ENCODE measurements around the gene FOCAD. TPM values are rescaled to one million over a fixed set of nuclear protein-coding genes. Genes with fewer than 3 reads are reported as not detected.
A peak's percentile ranks its signal among the peaks of the same experiment; 100 is the strongest.
"Not testable (repeated sequence)": the region's sequence is repeated elsewhere in the genome, so short reads cannot be mapped to it uniquely, and the experiment has no call there.

FOCAD gene
- total and polyA plus RNA-seq, 7 experiments from 2014 or later: 12.8 to 33.7 (median 18.3) TPM

- peaks cover 11 to 58% (median 36%) of the 10 kb centered on the region in 5 donors for H3K36me3 Mint-ChIP-seq
- no peaks in the 10 kb centered on the region for H3K27me3 Mint-ChIP-seq
- H3K4me3 Mint-ChIP-seq: no peak overlapping the region
- ChIA-PET CTCF (interaction anchor here (0.6 kb wide), 2 partner anchors 161 to 629 kb away, joined by 3 read pairs; no protein-coding TSS in a partner anchor), POLR2A (no interaction called here)
- H3K27ac Mint-ChIP-seq: no peak overlapping the region
- H3K4me1 Mint-ChIP-seq: no peaks in the 10 kb centered on the region
- peaks cover 0 to 19% (median 4%) of the 10 kb centered on the region in 3 experiments for H3K36me3 ChIP-seq (ENCODE audit: control insufficient read depth in 2 of 3, insufficient read depth in 3 of 3, low read length in 3 of 3)
- intact Hi-C loops (cut with micrococcal nuclease): no loop called here
- H3K9me3 ChIP-seq (ENCODE audit: control insufficient read depth in 2 of 3, low read length in 3 of 3): no peaks in the 10 kb centered on the region
- DNase-seq (no peak), ATAC-seq (no peak)
- no peaks in the 10 kb centered on the region for H3K9me3 Mint-ChIP-seq
- no peak overlapping the region for H3K27ac ChIP-seq (ENCODE audit: low read depth, low read length)
- H3K4me1 ChIP-seq (ENCODE audit: control insufficient read depth in 2 of 2, insufficient read depth in 2 of 2, low read length in 2 of 2): no peaks in the 10 kb centered on the region
- H3K27me3 ChIP-seq (ENCODE audit: control insufficient read depth in 2 of 2, insufficient read depth in 2 of 2, low read length in 2 of 2): no peaks in the 10 kb centered on the region
- no peak overlapping the region for H3K4me3 ChIP-seq (ENCODE audit: low read length)
Measured at GRCh38 chr9:20950707-20951106, 266.6 kb downstream of the FOCAD start.

DNA sequence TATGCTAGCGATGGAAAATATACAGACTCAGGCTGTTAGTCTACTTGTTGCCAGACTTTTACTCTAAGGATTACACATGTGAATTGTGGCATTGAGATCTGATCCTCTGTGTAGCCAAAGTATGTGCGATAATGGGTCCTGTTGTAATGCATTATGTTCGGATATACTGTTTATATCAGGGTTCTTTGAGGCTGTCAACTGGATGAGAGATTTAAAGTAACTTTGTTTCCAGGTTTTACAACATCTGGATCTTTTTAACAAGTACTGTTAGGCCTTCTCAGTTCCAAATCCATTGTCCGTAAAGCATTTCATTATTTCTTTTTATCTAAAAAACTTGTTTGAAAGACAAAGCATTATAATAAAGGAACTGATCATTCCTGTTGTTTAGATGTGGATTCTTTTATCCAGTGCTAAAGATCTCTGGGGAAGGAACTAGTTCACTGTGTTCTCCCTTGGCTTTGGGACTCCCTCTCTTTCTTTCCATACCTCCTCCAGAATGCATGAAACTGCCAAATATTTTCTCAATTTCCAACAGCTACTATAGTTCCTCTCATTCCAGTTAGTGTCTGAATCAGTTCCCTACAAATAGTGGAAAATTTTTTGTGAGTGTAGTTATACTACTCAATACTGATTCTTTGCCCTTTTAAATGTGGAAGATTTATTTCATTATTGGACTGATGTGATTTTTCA is 278.6 kb downstream of the FOCAD start:
- peaks cover 0 to 13% (median 2%) of the 10 kb centered on the region in 11 donors for H3K9me3 Mint-ChIP-seq
- no peak overlapping the region for H3K4me3 Mint-ChIP-seq
- no peak for DNase-seq
- Histone ChIP-seq H3K27me3 (ENCODE audit: control insufficient read depth in 2 of 2, insufficient read depth in 2 of 2, low read length in 2 of 2) (no peaks in the 10 kb centered on the region), H3K36me3 (ENCODE audit: control insufficient read depth in 2 of 3, insufficient read depth in 3 of 3, low read length in 3 of 3) (no peaks in the 10 kb centered on the region), H3K4me3 (ENCODE audit: low read length) (no peak overlapping the region), H3K27ac (ENCODE audit: low read depth, low read length) (no peak overlapping the region), H3K9me3 (ENCODE audit: control insufficient read depth in 2 of 3, low read length in 3 of 3) (no peaks in the 10 kb centered on the region), H3K4me1 (ENCODE audit: control insufficient read depth in 2 of 2, insufficient read depth in 2 of 2, low read length in 2 of 2) (no peaks in the 10 kb centered on the region)
- intact Hi-C loops (cut with micrococcal nuclease): no loop called here
- H3K27ac Mint-ChIP-seq: no peak overlapping the region
- ChIA-PET CTCF (no interaction called here), POLR2A (interaction anchor here (0.6 kb wide), 1 partner anchor 35 kb away, joined by 3 read pairs; no protein-coding TSS in a partner anchor)
- H3K27me3 Mint-ChIP-seq: no peaks in the 10 kb centered on the region
- H3K4me1 Mint-ChIP-seq: peaks cover 0 to 3% (median 0%) of the 10 kb centered on the region in 7 donors
- peaks cover 10 to 51% (median 28%) of the 10 kb centered on the region in 5 donors for H3K36me3 Mint-ChIP-seq
- ATAC-seq: no peak

DNA sequence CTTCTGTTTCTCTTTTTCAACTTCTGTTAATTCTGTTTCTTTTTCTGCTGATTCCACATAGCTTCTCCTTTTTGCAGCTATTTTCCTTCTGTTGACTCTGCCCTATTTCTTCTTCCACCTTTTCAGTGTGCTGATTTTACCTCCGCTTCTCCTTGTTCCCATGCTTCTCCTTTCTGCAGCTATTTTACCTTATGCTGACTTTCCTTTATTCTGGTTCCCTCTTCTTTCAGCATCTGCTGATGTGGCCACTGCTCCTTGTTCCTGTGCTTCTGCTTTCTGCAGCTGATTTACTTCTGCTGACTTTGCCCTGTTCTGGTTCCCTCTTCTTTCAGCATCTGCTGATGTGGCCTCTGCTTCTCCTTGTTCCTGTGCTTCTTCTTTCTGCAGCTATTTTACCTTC is 288.6 kb downstream of the FOCAD start:
- POLR2A ChIA-PET: interaction anchor here (0.8 kb wide), 1 partner anchor 57 kb away, joined by 3 read pairs; no protein-coding TSS in a partner anchor

GRCh38 chr9:20973246-20973947 is 289.3 kb downstream of the FOCAD start:
- H3K36me3 ChIP-seq (ENCODE audit: control insufficient read depth in 2 of 3, insufficient read depth in 3 of 3, low read length in 3 of 3); H3K27ac ChIP-seq (ENCODE audit: low read depth, low read length); H3K4me3 ChIP-seq (ENCODE audit: low read length); DNase-seq; H3K27me3 ChIP-seq (ENCODE audit: control insufficient read depth in 2 of 2, insufficient read depth in 2 of 2, low read length in 2 of 2); H3K4me1 ChIP-seq (ENCODE audit: control insufficient read depth in 2 of 2, insufficient read depth in 2 of 2, low read length in 2 of 2); intact Hi-C loops (cut with micrococcal nuclease); H3K27ac Mint-ChIP-seq; H3K4me3 Mint-ChIP-seq; H3K4me1 Mint-ChIP-seq; H3K9me3 ChIP-seq (ENCODE audit: control insufficient read depth in 2 of 3, low read length in 3 of 3); ATAC-seq; H3K27me3 Mint-ChIP-seq: not testable (repeated sequence)
- CTCF ChIA-PET: interaction anchor here (0.6 kb wide), 1 partner anchor 57 kb away, joined by 5 read pairs; no protein-coding TSS in a partner anchor
- Mint-ChIP-seq H3K9me3 (peaks cover 0 to 17% (median 0%) of the 10 kb centered on the region in 11 donors), H3K36me3 (peaks cover 15 to 51% (median 41%) of the 10 kb centered on the region in 5 donors)
- POLR2A ChIA-PET: interaction anchor here (0.6 kb wide), 1 partner anchor 314 kb away, joined by 6 read pairs; no protein-coding TSS in a partner anchor

More for the DNA sequence above, 288.6 kb downstream of the FOCAD start:
- ATAC-seq (no peak), DNase-seq (no peak)
- Mint-ChIP-seq H3K36me3 (peaks cover 11 to 46% (median 37%) of the 10 kb centered on the region in 5 donors), H3K27ac (no peak overlapping the region), H3K4me3 (no peak overlapping the region), H3K27me3 (no peaks in the 10 kb centered on the region), H3K9me3 (peaks cover 0 to 17% (median 0%) of the 10 kb centered on the region in 11 donors), H3K4me1 (no peaks in the 10 kb centered on the region)
- H3K36me3 ChIP-seq (ENCODE audit: control insufficient read depth in 2 of 3, insufficient read depth in 3 of 3, low read length in 3 of 3): peaks cover 0 to 4% (median 3%) of the 10 kb centered on the region in 3 experiments
- H3K27ac ChIP-seq (ENCODE audit: low read depth, low read length): no peak overlapping the region
- no peaks in the 10 kb centered on the region for H3K9me3 ChIP-seq (ENCODE audit: control insufficient read depth in 2 of 3, low read length in 3 of 3)
- CTCF ChIA-PET: interaction anchor here (0.6 kb wide), 1 partner anchor 56 kb away, joined by 5 read pairs; no protein-coding TSS in a partner anchor
- H3K27me3 ChIP-seq (ENCODE audit: control insufficient read depth in 2 of 2, insufficient read depth in 2 of 2, low read length in 2 of 2): no peaks in the 10 kb centered on the region
- intact Hi-C loops (cut with micrococcal nuclease): no loop called here
- no peak overlapping the region for H3K4me3 ChIP-seq (ENCODE audit: low read length)
- no peaks in the 10 kb centered on the region for H3K4me1 ChIP-seq (ENCODE audit: control insufficient read depth in 2 of 2, insufficient read depth in 2 of 2, low read length in 2 of 2)

- ATAC-seq; H3K27me3 ChIP-seq (ENCODE audit: control insufficient read depth in 2 of 2, insufficient read depth in 2 of 2, low read length in 2 of 2); intact Hi-C loops (cut with micrococcal nuclease); H3K4me3 Mint-ChIP-seq; H3K4me1 Mint-ChIP-seq; POLR2A ChIA-PET; H3K27me3 Mint-ChIP-seq; H3K9me3 ChIP-seq (ENCODE audit: control insufficient read depth in 2 of 3, low read length in 3 of 3); H3K36me3 ChIP-seq (ENCODE audit: control insufficient read depth in 2 of 3, insufficient read depth in 3 of 3, low read length in 3 of 3); H3K4me3 ChIP-seq (ENCODE audit: low read length); CTCF ChIA-PET; DNase-seq; H3K4me1 ChIP-seq (ENCODE audit: control insufficient read depth in 2 of 2, insufficient read depth in 2 of 2, low read length in 2 of 2); H3K27ac Mint-ChIP-seq; H3K27ac ChIP-seq (ENCODE audit: low read depth, low read length): not testable (repeated sequence)
- H3K36me3 Mint-ChIP-seq: peaks cover 16 to 52% (median 44%) of the 10 kb centered on the region in 5 donors
- peaks cover 0 to 17% (median 0%) of the 10 kb centered on the region in 11 donors for H3K9me3 Mint-ChIP-seq
Measured at GRCh38 chr9:20974191-20974938, 290.3 kb downstream of the FOCAD start.

GRCh38 chr9:20978249-20978648 is 294.2 kb downstream of the FOCAD start:
- Histone ChIP-seq H3K4me1 (ENCODE audit: control insufficient read depth in 2 of 2, insufficient read depth in 2 of 2, low read length in 2 of 2) (no peaks in the 10 kb centered on the region), H3K27me3 (ENCODE audit: control insufficient read depth in 2 of 2, insufficient read depth in 2 of 2, low read length in 2 of 2) (no peaks in the 10 kb centered on the region), H3K9me3 (ENCODE audit: control insufficient read depth in 2 of 3, low read length in 3 of 3) (no peaks in the 10 kb centered on the region), H3K4me3 (ENCODE audit: low read length) (no peak overlapping the region), H3K27ac (ENCODE audit: low read depth, low read length) (no peak overlapping the region), H3K36me3 (ENCODE audit: control insufficient read depth in 2 of 3, insufficient read depth in 3 of 3, low read length in 3 of 3) (peaks cover 0 to 4% (median 3%) of the 10 kb centered on the region in 3 experiments)
- DNase-seq (no peak), ATAC-seq (no peak)
- Mint-ChIP-seq H3K36me3 (peaks cover 16 to 58% (median 41%) of the 10 kb centered on the region in 5 donors), H3K27ac (peak overlapping the region in 1 of 9 donors; percentile 29), H3K27me3 (no peaks in the 10 kb centered on the region), H3K4me1 (peaks cover 0 to 11% (median 4%) of the 10 kb centered on the region in 7 donors), H3K9me3 (no peaks in the 10 kb centered on the region), H3K4me3 (no peak overlapping the region)
- ChIA-PET CTCF (no interaction called here), POLR2A (no interaction called here)
- intact Hi-C loops (cut with micrococcal nuclease): no loop called here
